ENCODE measurements around the gene UTP3. TPM values are rescaled to one million over a fixed set of nuclear protein-coding genes. Genes with fewer than 3 reads are reported as not detected.
A peak's percentile ranks its signal among the peaks of the same experiment; 100 is the strongest.

The UTP3 gene
- total and polyA plus RNA-seq, 9 of the 15 experiments (the other 6 are each of a cell fraction or from before 2014, with no cell fraction given), result 11.9 to 69.3 (median 34.0) TPM

DNA sequence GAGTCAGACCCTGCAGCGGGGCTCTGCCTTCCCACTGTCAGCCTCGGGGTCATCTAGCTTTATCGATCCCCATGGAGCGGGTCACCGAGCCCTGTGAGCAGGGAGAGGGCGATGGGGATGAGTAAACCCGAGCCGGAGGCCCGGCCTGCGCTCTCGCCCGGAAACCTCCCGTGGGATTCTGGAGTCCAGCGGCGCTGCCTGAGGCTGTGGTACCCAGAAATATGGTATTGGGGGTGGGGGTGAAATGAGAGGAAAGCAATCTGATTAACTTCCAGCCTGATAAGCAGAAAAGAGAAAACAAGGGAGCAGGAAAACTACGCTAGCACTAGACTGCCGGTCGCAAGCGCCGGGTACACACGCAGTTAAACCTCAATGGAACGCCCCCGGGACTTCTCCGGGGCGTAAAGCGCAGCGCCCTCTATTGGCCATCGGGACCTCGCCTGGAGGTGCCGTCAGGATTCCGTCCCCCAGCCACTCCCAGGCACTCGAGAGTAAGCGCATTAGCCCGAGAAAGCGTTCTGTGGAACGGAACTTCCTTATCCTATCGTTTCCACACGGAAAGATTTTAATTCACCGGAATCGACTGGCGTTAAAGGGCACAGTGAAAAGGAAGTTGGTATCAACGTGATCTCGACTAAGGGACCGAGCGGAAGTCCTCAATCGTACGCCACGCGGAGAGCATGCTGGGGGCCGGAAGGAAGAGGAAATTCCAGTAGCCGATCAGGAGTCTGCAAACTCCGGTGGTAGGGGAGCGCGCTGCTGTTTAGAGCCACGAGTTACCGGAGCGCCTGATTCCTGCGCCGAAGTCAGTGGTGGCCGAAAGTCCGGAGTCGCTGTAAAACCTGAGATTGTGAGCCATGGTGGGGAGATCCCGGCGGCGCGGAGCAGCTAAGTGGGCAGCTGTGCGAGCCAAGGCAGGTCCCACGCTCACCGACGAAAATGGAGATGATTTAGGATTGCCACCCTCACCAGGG, at the start of gene UTP3 (continued):
- peak; percentile 86 to 95; a peak in 3 of 4 replicates for TF ChIP-seq ARNT (IDR thresholded peaks at IDR 0.05)
- no peak for TF ChIP-seq ZNF347 (CRISPR knock-in tag; IDR thresholded peaks at IDR 0.05; ENCODE audit: low read depth)
- TF ChIP-seq NR1H2 (CRISPR knock-in tag; IDR thresholded peaks at IDR 0.05), result peak; percentile 73; the same call in 1 of the 2 replicates
- TF ChIP-seq, protein P1, sequence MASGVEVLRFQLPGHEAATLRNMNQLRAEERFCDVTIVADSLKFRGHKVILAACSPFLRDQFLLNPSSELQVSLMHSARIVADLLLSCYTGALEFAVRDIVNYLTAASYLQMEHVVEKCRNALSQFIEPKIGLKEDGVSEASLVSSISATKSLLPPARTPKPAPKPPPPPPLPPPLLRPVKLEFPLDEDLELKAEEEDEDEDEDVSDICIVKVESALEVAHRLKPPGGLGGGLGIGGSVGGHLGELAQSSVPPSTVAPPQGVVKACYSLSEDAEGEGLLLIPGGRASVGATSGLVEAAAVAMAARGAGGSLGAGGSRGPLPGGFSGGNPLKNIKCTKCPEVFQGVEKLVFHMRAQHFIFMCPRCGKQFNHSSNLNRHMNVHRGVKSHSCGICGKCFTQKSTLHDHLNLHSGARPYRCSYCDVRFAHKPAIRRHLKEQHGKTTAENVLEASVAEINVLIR (CRISPR knock-in tag; IDR thresholded peaks at IDR 0.05), result no peak
- TF ChIP-seq, protein P2, sequence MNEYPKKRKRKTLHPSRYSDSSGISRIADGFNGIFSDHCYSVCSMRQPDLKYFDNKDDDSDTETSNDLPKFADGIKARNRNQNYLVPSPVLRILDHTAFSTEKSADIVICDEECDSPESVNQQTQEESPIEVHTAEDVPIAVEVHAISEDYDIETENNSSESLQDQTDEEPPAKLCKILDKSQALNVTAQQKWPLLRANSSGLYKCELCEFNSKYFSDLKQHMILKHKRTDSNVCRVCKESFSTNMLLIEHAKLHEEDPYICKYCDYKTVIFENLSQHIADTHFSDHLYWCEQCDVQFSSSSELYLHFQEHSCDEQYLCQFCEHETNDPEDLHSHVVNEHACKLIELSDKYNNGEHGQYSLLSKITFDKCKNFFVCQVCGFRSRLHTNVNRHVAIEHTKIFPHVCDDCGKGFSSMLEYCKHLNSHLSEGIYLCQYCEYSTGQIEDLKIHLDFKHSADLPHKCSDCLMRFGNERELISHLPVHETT (CRISPR knock-in tag; conservative IDR thresholded peaks at IDR 0.05 in 1 of 2, IDR thresholded peaks at IDR 0.05 in 1 of 2), result peak in 1 of 2 experiments; percentile 98; a peak in 2 of 4 replicates
- TF ChIP-seq, protein P3, sequence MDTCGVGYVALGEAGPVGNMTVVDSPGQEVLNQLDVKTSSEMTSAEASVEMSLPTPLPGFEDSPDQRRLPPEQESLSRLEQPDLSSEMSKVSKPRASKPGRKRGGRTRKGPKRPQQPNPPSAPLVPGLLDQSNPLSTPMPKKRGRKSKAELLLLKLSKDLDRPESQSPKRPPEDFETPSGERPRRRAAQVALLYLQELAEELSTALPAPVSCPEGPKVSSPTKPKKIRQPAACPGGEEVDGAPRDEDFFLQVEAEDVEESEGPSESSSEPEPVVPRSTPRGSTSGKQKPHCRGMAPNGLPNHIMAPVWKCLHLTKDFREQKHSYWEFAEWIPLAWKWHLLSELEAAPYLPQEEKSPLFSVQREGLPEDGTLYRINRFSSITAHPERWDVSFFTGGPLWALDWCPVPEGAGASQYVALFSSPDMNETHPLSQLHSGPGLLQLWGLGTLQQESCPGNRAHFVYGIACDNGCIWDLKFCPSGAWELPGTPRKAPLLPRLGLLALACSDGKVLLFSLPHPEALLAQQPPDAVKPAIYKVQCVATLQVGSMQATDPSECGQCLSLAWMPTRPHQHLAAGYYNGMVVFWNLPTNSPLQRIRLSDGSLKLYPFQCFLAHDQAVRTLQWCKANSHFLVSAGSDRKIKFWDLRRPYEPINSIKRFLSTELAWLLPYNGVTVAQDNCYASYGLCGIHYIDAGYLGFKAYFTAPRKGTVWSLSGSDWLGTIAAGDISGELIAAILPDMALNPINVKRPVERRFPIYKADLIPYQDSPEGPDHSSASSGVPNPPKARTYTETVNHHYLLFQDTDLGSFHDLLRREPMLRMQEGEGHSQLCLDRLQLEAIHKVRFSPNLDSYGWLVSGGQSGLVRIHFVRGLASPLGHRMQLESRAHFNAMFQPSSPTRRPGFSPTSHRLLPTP (IDR thresholded peaks at IDR 0.05; ENCODE audit: borderline replicate concordance, extremely low read depth, insufficient read length), result no peak
- TF ChIP-seq CTBP1 (IDR thresholded peaks at IDR 0.05; ENCODE audit: borderline replicate concordance), result peak; percentile 91
- no peak for TF ChIP-seq TSC22D4 (tag; IDR thresholded peaks at IDR 0.05)
- TF ChIP-seq, protein P4, sequence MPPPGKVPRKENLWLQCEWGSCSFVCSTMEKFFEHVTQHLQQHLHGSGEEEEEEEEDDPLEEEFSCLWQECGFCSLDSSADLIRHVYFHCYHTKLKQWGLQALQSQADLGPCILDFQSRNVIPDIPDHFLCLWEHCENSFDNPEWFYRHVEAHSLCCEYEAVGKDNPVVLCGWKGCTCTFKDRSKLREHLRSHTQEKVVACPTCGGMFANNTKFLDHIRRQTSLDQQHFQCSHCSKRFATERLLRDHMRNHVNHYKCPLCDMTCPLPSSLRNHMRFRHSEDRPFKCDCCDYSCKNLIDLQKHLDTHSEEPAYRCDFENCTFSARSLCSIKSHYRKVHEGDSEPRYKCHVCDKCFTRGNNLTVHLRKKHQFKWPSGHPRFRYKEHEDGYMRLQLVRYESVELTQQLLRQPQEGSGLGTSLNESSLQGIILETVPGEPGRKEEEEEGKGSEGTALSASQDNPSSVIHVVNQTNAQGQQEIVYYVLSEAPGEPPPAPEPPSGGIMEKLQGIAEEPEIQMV (tag; conservative IDR thresholded peaks at IDR 0.05; ENCODE audit: low read depth), result no peak
- no peak for TF ChIP-seq ZNF717 (CRISPR knock-in tag; IDR thresholded peaks at IDR 0.05)
- no peak for TF ChIP-seq SIRT6 (IDR thresholded peaks at IDR 0.05; ENCODE audit: low read depth, low read length)
- TF ChIP-seq CBFA2T3 (IDR thresholded peaks at IDR 0.05), result 0 out of 2 replicates have a peak, but pooled peaks have one; percentile 21
- no peak for TF ChIP-seq ZNF253 (CRISPR knock-in tag; conservative IDR thresholded peaks at IDR 0.05)
- peak in 1 of 2 experiments; percentile 52; a peak in 1 of 4 replicates for TF ChIP-seq HDAC1 (IDR thresholded peaks at IDR 0.05)
- TF ChIP-seq, protein P5, sequence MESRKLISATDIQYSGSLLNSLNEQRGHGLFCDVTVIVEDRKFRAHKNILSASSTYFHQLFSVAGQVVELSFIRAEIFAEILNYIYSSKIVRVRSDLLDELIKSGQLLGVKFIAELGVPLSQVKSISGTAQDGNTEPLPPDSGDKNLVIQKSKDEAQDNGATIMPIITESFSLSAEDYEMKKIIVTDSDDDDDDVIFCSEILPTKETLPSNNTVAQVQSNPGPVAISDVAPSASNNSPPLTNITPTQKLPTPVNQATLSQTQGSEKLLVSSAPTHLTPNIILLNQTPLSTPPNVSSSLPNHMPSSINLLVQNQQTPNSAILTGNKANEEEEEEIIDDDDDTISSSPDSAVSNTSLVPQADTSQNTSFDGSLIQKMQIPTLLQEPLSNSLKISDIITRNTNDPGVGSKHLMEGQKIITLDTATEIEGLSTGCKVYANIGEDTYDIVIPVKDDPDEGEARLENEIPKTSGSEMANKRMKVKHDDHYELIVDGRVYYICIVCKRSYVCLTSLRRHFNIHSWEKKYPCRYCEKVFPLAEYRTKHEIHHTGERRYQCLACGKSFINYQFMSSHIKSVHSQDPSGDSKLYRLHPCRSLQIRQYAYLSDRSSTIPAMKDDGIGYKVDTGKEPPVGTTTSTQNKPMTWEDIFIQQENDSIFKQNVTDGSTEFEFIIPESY (CRISPR knock-in tag; IDR thresholded peaks at IDR 0.05), result peak; percentile 46; the same call in 1 of the 2 replicates
- no peak for TF ChIP-seq MEF2A (IDR thresholded peaks at IDR 0.05; ENCODE audit: control insufficient read depth, low read depth, low read length)

Measured in K562 (cell line).